Spleen (tissue), 11 donors: ENCODE measurements around the gene AFAP1L2. TPM values are rescaled to one million over a fixed set of nuclear protein-coding genes. Genes with fewer than 3 reads are reported as not detected.

Experiments used
- DNase-seq: peaks from one replicate; pipeline ENCODE4 v3.0.0-alpha.2; 2020
- H3K27ac ChIP-seq, 8 donors: fragments of 200-600 bp; sonication (generic) in 7 of 8; 1 replicate in 4 of 8; 2 replicates in 4 of 8; pipeline versions ENCODE4 v1.5.0 to v1.8.0; 2016 to 2021; ENCODE audit warnings: inconsistent platforms in 4 of 8, mild to moderate bottlenecking in 4 of 8, moderate library complexity in 1 of 8
- H3K27me3 ChIP-seq, 7 donors: fragments of 200-600 bp; sonication (generic) in 6 of 7; replicated peaks in 1 of 7; 1 replicate in 4 of 7; 2 replicates in 3 of 7; pipeline versions ENCODE4 v1.5.0 to v1.8.0; 2016 to 2021; ENCODE audit warnings: inconsistent platforms in 3 of 7, mild to moderate bottlenecking in 1 of 7
- H3K36me3 ChIP-seq, 6 donors: fragments of 200-600 bp; sonication (generic) in 5 of 6; 1 replicate in 4 of 6; 2 replicates in 2 of 6; pipeline versions ENCODE4 v1.5.0 to v1.8.0; 2016 to 2021; ENCODE audit warnings: inconsistent platforms in 2 of 6
- H3K4me1 ChIP-seq, 6 donors: fragments of 200-600 bp; sonication (generic) in 5 of 6; 1 replicate in 3 of 6; 2 replicates in 3 of 6; pipeline versions ENCODE4 v1.5.0 to v1.8.0; 2016 to 2021; ENCODE audit warnings: inconsistent platforms in 3 of 6
- H3K4me3 ChIP-seq, 8 donors: fragments of 200-600 bp; sonication (generic) in 7 of 8; 1 replicate in 4 of 8; 2 replicates in 4 of 8; pipeline versions ENCODE4 v1.5.0 to v1.8.0; 2016 to 2021; ENCODE audit warnings: inconsistent platforms in 4 of 8, mild to moderate bottlenecking in 4 of 8, moderate library complexity in 2 of 8
- H3K9me3 ChIP-seq, 8 donors: fragments of 200-600 bp; sonication (generic) in 7 of 8; 1 replicate in 4 of 8; 2 replicates in 4 of 8; pipeline versions ENCODE4 v1.5.0 to v1.8.0; 2016 to 2021; ENCODE audit warnings: inconsistent platforms in 4 of 8
- POLR2A ChIP-seq, 3 donors: fragments of 450-650 bp; IDR thresholded peaks; one replicate each; pipeline ENCODE4 v1.5.1; 2017; ENCODE audit warnings: antibody characterized with exemption in 3 of 3, mild to moderate bottlenecking in 1 of 3
- POLR2AphosphoS5 ChIP-seq, 3 donors: sonication (generic); formaldehyde crosslinking; IDR thresholded peaks; one replicate each; pipeline ENCODE4 v1.5.1; 2017; ENCODE audit warnings: antibody characterized with exemption in 3 of 3
- WGBS, 5 donors: extraction: QIAGEN DNeasy Blood & Tissue Kit in 3 of 5; methylation state at CpG; one replicate each; pipeline versions ENCODE4 v1.1.5 to v1.1.7; 2013 to 2018; 5-methylcytosine and 5-hydroxymethylcytosine counted together
- intact Hi-C: fragments of 100-400 bp; cut with DNase I; formaldehyde crosslinking; loops from one replicate; pipeline ENCODE4 v1.15.0; 2023; ENCODE audit warnings: low total_unique reads
- polyA plus RNA-seq, 3 donors: library from polyadenylated mRNA; stranded (reverse); fragments of 200-250 nt; gene quantifications; one replicate each; pipeline ENCODE4 v1.2.1, GENCODE V29; 2013
- total RNA-seq, 7 donors: library from RNA; depleted of rRNA in 3 of 7; stranded (reverse); fragments of >200 nt in 3 of 7; fragmentation: NEBNext Ultra II Directional in 4 of 7; extraction: Animal tissue kit (Norgen Biotek cat#: 25700) in 4 of 7; gene quantifications; one replicate each; pipeline versions ENCODE4 v1.1.0 to v1.2.1, GENCODE V29; 2016 to 2021
- TF ChIP-seq, protein P1 (sequence below), 11 experiments: fragments of 200-600 bp in 7 of 11; fragments of 450-650 bp in 4 of 11; sonication (generic) in 4 of 11; IDR thresholded peaks in 8 of 11; conservative IDR thresholded peaks in 3 of 11; 1 replicate in 7 of 11; 2 replicates in 4 of 11; pipeline versions ENCODE4 v1.4.0 to v1.8.0; 2016 to 2021; ENCODE audit warnings: antibody characterized with exemption in 11 of 11, inconsistent platforms in 4 of 11, mild to moderate bottlenecking in 1 of 11
- donor health status: healthy with polysubstance abuse.
- donor health status: DM: no; HTN: no; CAD: no; lungs with moderate emphysema.
- donor health status: DM: no; HTN: no; CAD: no.
- donor health status: Bipolar disorder and iron deficiency.
- donor health status: healthy.
- donor health status: DM: no; HTN: no; CAD: no.
- donor health status: DM: yes; HTN: yes; CAD: no.

Gene AFAP1L2
- total and polyA plus RNA-seq, 10 donors = 18.3 to 273 (median 180) TPM

DNA sequence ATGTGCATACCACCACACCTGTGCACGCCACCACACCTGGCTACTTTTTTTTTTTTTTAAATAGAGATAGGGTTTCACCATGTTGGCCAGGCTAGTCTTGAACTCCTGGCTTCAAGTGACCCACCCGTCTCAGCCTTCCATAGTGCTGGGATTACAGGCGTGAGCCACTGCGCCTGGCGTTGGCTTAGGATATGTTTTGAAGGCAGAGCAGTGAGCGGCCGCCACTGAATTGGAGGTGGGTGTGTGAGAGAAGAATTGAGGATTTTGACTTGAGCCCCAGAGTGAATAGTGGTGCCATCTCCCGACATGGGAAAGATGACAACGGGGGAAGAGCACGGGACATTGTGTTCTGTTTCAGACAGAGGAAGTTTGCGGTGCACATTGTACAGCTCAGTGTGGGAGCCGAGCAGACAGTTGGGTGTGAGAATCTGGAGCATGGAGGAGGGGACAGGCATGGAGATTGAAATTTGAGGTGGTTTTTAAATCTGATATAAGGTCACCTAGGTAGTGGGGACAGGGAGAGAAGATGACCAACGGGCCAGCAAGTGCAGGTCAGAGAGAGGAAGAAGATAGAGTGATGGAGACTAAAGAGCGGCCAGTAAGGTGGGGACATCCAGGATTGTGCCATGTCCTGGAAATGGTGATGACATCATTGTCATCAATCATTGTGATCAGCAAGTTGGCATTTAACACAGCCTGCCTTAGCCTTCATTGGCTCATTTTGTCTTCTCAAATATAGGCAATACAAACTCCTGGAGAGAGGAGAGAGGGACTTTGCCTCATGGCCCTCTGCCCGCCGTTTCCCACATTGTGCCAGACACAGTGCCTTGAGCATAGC lies 129.5 kb downstream of the AFAP1L2 start:
- Histone ChIP-seq H3K27me3 (peaks cover 0 to 13% (median 0%) of the 10 kb centered on the region in 7 donors), H3K4me1 (no peaks in the 10 kb centered on the region), H3K36me3 (no peaks in the 10 kb centered on the region), H3K9me3 (no peaks in the 10 kb centered on the region), H3K4me3 (no peak overlapping the region), H3K27ac (no peak overlapping the region)
- 89 to 96% (median 91%) methylated on average over 16 of the region's 16 CpGs for WGBS, 5 donors
- no peak for DNase-seq
- TF ChIP-seq POLR2A (IDR thresholded peaks at IDR 0.05) (no peak), POLR2AphosphoS5 (IDR thresholded peaks at IDR 0.05) (no peak)
- TF ChIP-seq, protein P1, sequence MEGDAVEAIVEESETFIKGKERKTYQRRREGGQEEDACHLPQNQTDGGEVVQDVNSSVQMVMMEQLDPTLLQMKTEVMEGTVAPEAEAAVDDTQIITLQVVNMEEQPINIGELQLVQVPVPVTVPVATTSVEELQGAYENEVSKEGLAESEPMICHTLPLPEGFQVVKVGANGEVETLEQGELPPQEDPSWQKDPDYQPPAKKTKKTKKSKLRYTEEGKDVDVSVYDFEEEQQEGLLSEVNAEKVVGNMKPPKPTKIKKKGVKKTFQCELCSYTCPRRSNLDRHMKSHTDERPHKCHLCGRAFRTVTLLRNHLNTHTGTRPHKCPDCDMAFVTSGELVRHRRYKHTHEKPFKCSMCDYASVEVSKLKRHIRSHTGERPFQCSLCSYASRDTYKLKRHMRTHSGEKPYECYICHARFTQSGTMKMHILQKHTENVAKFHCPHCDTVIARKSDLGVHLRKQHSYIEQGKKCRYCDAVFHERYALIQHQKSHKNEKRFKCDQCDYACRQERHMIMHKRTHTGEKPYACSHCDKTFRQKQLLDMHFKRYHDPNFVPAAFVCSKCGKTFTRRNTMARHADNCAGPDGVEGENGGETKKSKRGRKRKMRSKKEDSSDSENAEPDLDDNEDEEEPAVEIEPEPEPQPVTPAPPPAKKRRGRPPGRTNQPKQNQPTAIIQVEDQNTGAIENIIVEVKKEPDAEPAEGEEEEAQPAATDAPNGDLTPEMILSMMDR (IDR thresholded peaks at IDR 0.05 in 8 of 11, conservative IDR thresholded peaks at IDR 0.05 in 3 of 11) = no peak
- intact Hi-C loops = no loop called here

DNA sequence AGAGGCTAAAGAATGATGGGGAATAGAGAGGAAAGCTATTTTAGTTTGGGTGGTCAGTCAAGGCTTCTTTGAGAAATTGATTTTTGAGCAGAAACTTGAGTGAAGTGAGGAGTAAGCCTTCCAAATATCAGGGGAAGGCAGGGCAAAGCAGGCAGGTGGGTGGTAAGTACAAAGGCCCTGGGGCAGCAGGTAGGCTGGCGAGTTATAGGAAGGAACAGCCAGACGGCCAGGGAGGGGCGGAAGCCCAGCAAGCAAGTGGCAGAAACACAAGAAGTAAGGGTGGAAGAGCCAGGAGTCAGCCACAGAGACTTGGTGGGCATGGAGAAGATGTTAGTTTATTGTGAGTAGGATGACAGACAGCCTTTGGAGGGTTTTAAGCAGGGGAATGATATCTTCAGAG lies 130.4 kb downstream of the AFAP1L2 start:
- no peaks in the 10 kb centered on the region for H3K9me3 ChIP-seq
- H3K27ac ChIP-seq = no peak overlapping the region
- H3K36me3 ChIP-seq = no peaks in the 10 kb centered on the region
- intact Hi-C loops = no loop called here
- TF ChIP-seq, protein P1 (IDR thresholded peaks at IDR 0.05 in 8 of 11, conservative IDR thresholded peaks at IDR 0.05 in 3 of 11) = no peak
- H3K4me1 ChIP-seq = no peaks in the 10 kb centered on the region
- H3K4me3 ChIP-seq = no peak overlapping the region
- WGBS, 5 donors = 70 to 93% (median 84%) methylated on average over 3 of the region's 3 CpGs
- H3K27me3 ChIP-seq = peaks cover 0 to 12% (median 0%) of the 10 kb centered on the region in 7 donors
- no peak for DNase-seq

DNA sequence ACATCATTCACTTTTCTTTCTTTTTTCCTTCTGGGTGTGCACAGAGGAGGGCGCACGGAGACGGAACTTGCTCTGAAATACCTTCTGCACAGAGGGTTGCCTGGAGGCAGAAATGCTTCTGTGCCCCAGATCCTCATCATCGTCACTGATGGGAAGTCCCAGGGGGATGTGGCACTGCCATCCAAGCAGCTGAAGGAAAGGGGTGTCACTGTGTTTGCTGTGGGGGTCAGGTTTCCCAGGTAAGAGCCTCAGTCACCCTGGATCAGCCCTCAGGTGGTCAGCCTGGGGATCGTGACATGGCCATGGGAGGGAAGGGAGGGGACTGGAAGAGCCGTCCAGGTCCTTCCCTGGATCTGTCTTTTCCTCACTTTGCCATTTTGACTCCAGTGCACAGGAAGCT lies 131.6 kb downstream of the AFAP1L2 start:
- H3K4me1 ChIP-seq = no peaks in the 10 kb centered on the region
- 86 to 93% (median 93%) methylated on average over 6 of the region's 6 CpGs for WGBS, 5 donors
- H3K4me3 ChIP-seq = no peak overlapping the region
- no peak overlapping the region for H3K27ac ChIP-seq
- H3K9me3 ChIP-seq = no peaks in the 10 kb centered on the region
- H3K36me3 ChIP-seq = no peaks in the 10 kb centered on the region
- intact Hi-C loops = no loop called here
- H3K27me3 ChIP-seq = peaks cover 0 to 6% (median 0%) of the 10 kb centered on the region in 7 donors
- DNase-seq = peak; percentile 56
- TF ChIP-seq, protein P1 (IDR thresholded peaks at IDR 0.05 in 8 of 11, conservative IDR thresholded peaks at IDR 0.05 in 3 of 11) = no peak
- TF ChIP-seq POLR2AphosphoS5 (IDR thresholded peaks at IDR 0.05) (no peak), POLR2A (IDR thresholded peaks at IDR 0.05) (no peak)

DNA sequence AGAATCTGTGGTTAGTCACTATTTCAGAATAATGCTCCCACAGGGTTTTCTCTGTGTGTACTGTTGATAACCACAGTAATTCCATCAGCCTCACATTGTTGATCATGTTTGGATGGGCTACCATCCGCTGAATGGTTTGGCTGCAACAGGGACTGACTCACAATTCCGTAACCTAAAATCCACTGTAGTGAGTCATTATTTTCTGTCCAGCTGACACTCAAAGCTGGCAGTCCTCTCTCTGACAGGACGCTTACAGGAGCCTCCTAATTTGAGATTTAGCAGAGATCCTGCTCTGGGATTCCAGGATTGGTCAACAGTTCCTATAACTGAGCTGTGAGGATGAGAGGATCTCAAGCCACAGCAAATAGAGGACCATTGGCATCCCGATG lies 132.5 kb downstream of the AFAP1L2 start:
- H3K4me1 ChIP-seq = no peaks in the 10 kb centered on the region
- intact Hi-C loops = no loop called here
- H3K27ac ChIP-seq = no peak overlapping the region
- TF ChIP-seq POLR2AphosphoS5 (IDR thresholded peaks at IDR 0.05) (no peak), POLR2A (IDR thresholded peaks at IDR 0.05) (no peak)
- TF ChIP-seq, protein P1 (IDR thresholded peaks at IDR 0.05 in 8 of 11, conservative IDR thresholded peaks at IDR 0.05 in 3 of 11) = no peak
- 71 to 82% (median 76%) methylated on average over 4 of the region's 4 CpGs for WGBS, 5 donors
- no peaks in the 10 kb centered on the region for H3K9me3 ChIP-seq
- H3K27me3 ChIP-seq = peaks cover 0 to 2% (median 0%) of the 10 kb centered on the region in 7 donors
- no peak overlapping the region for H3K4me3 ChIP-seq
- no peaks in the 10 kb centered on the region for H3K36me3 ChIP-seq
- no peak for DNase-seq
